ENCODE measurements around the gene ELSPBP1.
"Not testable (repeated sequence)": the region's sequence is repeated elsewhere in the genome, so short reads cannot be mapped to it uniquely, and the experiment has no call there.

ELSPBP1 gene

GRCh38 chr19:48043675-48044258 lies 49.3 kb downstream of the ELSPBP1 start, which contains the start of gene CABP5:
CABP5 (minus strand) TSS chr19:48044079; CDS start chr19:48043922, 157 bp downstream.
- DNase-seq = no peak

DNA sequence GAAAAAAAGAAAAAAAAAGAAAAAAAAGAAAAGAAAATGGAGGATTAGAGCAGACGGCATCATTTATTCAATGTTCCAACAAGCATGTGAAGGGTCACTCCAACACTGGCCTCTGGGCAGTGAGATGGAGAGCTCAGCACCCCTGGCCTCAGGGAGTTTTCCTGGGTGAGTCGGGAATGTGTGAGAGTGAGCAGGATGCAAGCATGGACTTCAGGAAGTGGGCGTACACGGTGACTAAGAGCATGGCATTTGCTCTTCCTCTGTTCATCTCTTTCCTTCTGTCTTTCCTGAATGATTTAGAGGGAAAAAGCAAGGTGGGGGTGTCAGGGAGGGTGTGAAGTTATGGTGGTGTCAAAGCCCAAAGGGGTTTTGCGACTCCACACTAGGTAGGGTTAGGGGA lies 50.1 kb downstream of the ELSPBP1 start:
- no peak for DNase-seq

DNA sequence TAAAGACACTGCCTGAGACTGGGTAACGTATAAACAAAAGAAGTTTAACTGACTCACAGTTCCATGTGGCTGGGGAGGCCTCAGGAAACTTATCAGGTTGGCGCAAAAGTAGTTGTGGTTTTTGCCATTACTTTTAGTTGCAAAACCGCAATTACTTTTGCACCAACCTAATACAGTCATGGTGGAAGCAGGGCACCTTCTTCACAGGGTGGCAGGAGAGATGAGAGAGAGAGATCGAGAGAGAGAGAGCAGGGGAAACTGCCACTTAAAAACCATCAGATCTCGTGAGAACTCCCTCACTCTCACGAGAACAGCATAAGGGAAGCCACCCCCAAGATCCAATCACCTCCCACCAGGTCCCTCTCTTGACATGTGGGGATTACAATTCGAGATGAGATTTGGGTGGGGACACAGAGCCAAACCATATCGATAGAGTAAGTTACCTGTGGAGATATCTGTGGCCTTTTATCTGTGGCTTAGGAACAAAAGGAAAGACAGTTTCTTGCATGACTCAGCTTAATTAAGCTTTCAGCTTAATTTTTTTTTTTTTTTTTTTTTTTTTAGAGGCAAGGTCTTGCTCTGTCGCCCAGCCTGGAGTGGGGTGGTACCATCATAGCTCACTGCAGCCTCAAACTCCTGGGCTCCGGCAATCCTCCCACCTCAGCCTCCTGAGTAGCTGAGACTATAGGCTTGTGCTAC lies 57.1 kb downstream of the ELSPBP1 start:
- DNase-seq = no peak

GRCh38 chr19:48053076-48053475 lies 58.6 kb downstream of the ELSPBP1 start:
- no peak for DNase-seq

GRCh38 chr19:48053856-48054255 lies 59.4 kb downstream of the ELSPBP1 start:
- DNase-seq = no peak

GRCh38 chr19:48059331-48059730 lies 64.9 kb downstream of the ELSPBP1 start:
- DNase-seq = peak; percentile 19

- no peak for DNase-seq
Observed at GRCh38 chr19:48060381-48060780, 65.9 kb downstream of the ELSPBP1 start.

GRCh38 chr19:48061401-48062344 lies 67.2 kb downstream of the ELSPBP1 start:
- no peak for DNase-seq

DNA sequence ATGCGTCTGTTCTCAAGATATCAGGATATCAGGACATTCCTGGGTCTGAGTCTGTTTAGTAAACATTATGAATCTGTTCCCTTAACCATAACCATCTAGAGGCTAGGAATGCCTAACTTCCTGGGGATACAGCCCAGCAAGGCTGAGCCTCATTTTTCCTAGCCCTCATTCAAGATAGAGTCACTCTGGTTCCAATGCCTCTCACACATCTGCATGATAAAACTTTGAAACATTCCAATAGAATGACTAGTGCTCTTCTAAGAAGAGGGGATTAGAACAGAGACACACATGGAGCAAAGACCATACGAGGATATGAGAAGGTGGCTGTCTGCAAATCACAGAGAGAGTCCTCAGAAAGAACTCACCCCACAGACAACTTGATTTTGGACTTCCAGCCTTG lies 70.1 kb downstream of the ELSPBP1 start:
- no peak for DNase-seq

DNA sequence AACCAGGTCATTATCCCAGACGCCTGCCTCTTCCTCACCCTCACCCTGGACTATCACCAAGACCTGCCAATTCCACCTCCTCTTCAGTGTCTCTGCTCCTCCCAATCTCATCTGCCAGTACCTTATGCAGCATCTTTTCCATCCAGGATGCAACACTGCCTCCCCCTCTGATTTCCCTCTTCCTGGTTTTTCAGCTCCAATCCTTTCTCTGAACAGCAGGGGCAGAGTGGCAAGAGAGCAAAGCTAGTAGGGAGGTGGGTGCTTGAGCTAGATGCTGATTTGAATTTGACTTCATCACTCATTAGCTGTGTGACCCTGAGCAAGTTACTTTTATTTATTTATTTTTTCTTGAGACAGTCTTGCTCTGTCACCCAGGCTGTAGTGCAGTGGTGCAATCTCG lies 75.0 kb downstream of the ELSPBP1 start:
- DNase-seq = no peak

- not testable (repeated sequence) for DNase-seq
Observed at GRCh38 chr19:48070177-48070769, 75.8 kb downstream of the ELSPBP1 start.
